Adrenal gland (tissue), 5 donors: ENCODE results near the gene MLYCD.

Source experiments
- POLR2A ChIP-seq, 2 donors: fragments of 450-650 bp; IDR thresholded peaks; one replicate each; pipeline ENCODE4 v1.6.1; 2017; ENCODE audit warnings: antibody characterized with exemption in 2 of 2, mild to moderate bottlenecking in 2 of 2, moderate library complexity in 1 of 2
- TF ChIP-seq, protein P1 (sequence below), 6 experiments: fragments of 450-650 bp in 4 of 6; fragments of 200-600 bp in 2 of 6; sonication (generic) in 1 of 6; IDR thresholded peaks; 1 replicate in 5 of 6; 2 replicates in 1 of 6; pipeline versions ENCODE4 v1.5.1 to v1.8.0; 2016 to 2021; ENCODE audit warnings: antibody characterized with exemption in 6 of 6, mild to moderate bottlenecking in 2 of 6, moderate library complexity in 1 of 6
- donor health status: DM: no; HTN: no; CAD: no.

DNA sequence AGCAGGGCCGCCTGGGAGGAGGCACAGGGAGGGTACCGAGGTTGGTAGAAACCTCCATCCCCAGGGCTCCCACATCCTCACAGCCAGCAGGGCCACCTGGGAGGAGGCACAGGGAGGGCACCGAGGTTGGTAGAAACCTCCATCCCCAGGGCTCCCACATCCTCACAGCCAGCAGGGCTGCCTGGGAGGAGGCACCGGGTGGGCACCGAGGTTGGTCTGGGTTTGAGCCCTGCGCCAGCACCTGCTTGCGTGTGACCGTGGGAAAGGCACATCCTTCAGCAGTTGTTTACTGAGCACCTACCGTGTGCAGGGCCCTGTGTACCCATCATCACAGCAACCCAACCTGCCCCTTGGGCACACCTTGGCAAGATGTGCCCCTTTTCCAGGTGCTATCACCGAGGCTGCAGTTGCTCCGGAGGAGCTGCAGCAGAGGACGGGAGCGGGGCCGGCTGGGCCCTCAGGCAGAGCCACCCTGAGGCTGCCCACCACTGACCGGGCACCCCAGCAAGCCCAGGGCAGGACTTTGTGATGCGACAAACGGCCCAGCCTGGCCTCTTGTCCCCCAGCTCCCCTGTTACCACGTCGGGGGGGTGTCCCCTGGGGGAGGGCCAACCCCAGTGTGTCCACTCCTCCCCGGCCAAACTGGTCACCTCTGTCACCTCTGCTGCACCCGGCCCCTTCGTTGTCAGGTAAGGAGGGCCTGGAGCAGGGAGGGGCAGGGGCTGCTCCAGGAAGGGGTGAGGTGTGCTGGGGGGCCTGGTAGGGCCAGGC, 32.0 kb downstream of the MLYCD start:
- TF ChIP-seq, protein P1, sequence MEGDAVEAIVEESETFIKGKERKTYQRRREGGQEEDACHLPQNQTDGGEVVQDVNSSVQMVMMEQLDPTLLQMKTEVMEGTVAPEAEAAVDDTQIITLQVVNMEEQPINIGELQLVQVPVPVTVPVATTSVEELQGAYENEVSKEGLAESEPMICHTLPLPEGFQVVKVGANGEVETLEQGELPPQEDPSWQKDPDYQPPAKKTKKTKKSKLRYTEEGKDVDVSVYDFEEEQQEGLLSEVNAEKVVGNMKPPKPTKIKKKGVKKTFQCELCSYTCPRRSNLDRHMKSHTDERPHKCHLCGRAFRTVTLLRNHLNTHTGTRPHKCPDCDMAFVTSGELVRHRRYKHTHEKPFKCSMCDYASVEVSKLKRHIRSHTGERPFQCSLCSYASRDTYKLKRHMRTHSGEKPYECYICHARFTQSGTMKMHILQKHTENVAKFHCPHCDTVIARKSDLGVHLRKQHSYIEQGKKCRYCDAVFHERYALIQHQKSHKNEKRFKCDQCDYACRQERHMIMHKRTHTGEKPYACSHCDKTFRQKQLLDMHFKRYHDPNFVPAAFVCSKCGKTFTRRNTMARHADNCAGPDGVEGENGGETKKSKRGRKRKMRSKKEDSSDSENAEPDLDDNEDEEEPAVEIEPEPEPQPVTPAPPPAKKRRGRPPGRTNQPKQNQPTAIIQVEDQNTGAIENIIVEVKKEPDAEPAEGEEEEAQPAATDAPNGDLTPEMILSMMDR (IDR thresholded peaks at IDR 0.05): no peak
- TF ChIP-seq POLR2A (IDR thresholded peaks at IDR 0.05): no peak
